Dendritic cell treated with granulocyte-macrophage colony-stimulating factor and Interleukin-4, amounts not matched to agents 40 ng/mL and 50 ng/mL, for 4 days (primary cell): ENCODE results near the gene NRF1.

Experiments used
- H3K27ac Mint-ChIP-seq: one replicate; pipeline ENCODE4 v1.8.0; 2022; ENCODE audit warnings: mild to moderate bottlenecking, mixed read lengths
- H3K27me3 Mint-ChIP-seq: one replicate; pipeline ENCODE4 v1.8.0; 2022; ENCODE audit warnings: mild to moderate bottlenecking, mixed read lengths
- H3K36me3 Mint-ChIP-seq: one replicate; pipeline ENCODE4 v1.8.0; 2022; ENCODE audit warnings: low read depth, mixed read lengths
- H3K4me1 Mint-ChIP-seq: one replicate; pipeline ENCODE4 v1.8.0; 2022; ENCODE audit warnings: low read depth, mixed read lengths
- H3K4me3 Mint-ChIP-seq: one replicate; pipeline ENCODE4 v1.8.0; 2022; ENCODE audit warnings: mild to moderate bottlenecking, moderate library complexity, mixed read lengths
- H3K9me3 Mint-ChIP-seq: one replicate; pipeline ENCODE4 v1.8.0; 2022; ENCODE audit warnings: mixed read lengths
- intact Hi-C: fragments of 100-400 bp; cut with micrococcal nuclease; formaldehyde crosslinking; loops from one replicate; pipeline ENCODE4 v1.15.0; 2022

Gene NRF1

GRCh38 chr7:129773871-129774270 is 162.4 kb downstream of the NRF1 start:
- Mint-ChIP-seq H3K9me3 (no peaks in the 10 kb centered on the region), H3K27ac (no peak overlapping the region), H3K27me3 (peaks cover 93% of the 10 kb centered on the region), H3K36me3 (no peaks in the 10 kb centered on the region), H3K4me3 (no peak overlapping the region), H3K4me1 (peaks cover 18% of the 10 kb centered on the region)
- intact Hi-C loops, result no loop called here

DNA sequence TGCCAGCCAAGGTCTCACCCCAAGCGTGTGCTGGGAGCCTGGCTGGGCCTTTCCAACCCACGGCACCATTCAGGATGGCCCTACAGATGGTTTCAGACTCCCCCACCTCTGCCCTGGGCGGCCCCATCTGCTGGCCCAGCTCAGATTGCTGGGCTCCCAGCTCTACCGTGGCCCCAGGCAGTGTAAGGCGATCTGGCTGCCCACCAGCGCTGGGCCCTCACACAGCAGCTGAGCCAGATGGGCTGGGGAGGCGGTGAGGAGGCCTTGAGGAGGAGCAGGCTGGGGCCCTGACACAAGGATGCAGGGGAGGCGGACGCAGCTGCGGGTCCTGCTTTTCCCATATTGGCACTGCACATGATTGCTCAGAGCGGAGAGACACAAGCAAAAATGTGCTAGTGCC is 162.8 kb downstream of the NRF1 start:
- no peaks in the 10 kb centered on the region for H3K9me3 Mint-ChIP-seq
- no peaks in the 10 kb centered on the region for H3K36me3 Mint-ChIP-seq
- no peak overlapping the region for H3K27ac Mint-ChIP-seq
- peaks cover 93% of the 10 kb centered on the region for H3K27me3 Mint-ChIP-seq
- intact Hi-C loops, result no loop called here
- peaks cover 21% of the 10 kb centered on the region for H3K4me1 Mint-ChIP-seq
- H3K4me3 Mint-ChIP-seq, result no peak overlapping the region

DNA sequence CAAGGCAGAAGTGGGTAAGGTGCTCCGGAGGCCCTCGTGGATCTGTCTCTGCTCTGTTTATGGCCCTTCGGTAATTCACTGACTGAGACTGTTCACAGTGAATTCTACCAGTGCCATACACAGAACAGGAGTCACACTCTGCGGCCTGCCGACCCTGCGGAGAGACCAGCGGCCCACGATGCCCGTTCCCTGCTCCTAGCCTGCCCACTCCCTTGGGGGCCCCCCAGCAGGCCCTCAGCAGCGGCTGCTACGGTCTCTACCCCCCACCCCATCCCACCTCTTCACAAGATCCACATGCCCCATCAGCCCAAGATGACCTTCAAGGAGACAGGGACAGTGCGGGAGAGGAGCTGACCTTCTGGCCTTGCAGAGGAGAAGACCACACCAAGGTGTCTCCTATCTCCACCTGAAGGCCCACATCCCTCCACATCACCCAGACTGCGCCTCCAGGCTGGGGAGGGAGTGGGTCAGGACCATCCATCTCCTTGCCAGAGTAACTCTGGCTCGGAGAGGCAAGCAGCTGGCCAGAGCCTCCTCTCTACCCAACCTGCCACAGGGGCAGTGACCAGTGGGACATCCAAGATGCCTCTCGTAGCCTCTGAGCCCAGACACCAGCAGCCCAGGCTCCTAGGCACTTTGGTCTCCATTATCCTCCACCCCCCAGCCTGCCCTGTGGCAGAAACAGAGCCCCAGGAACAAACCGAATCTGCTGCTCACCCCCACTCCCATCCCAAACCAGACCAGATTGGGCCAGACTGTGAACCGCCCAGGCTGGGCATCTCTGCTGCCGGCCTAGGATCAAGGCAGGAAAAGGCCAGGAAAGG is 163.6 kb downstream of the NRF1 start:
- H3K27ac Mint-ChIP-seq, result no peak overlapping the region
- no peaks in the 10 kb centered on the region for H3K36me3 Mint-ChIP-seq
- no peaks in the 10 kb centered on the region for H3K9me3 Mint-ChIP-seq
- H3K4me3 Mint-ChIP-seq, result no peak overlapping the region
- peaks cover 92% of the 10 kb centered on the region for H3K27me3 Mint-ChIP-seq
- H3K4me1 Mint-ChIP-seq, result peaks cover 21% of the 10 kb centered on the region
- intact Hi-C loops, result no loop called here

DNA sequence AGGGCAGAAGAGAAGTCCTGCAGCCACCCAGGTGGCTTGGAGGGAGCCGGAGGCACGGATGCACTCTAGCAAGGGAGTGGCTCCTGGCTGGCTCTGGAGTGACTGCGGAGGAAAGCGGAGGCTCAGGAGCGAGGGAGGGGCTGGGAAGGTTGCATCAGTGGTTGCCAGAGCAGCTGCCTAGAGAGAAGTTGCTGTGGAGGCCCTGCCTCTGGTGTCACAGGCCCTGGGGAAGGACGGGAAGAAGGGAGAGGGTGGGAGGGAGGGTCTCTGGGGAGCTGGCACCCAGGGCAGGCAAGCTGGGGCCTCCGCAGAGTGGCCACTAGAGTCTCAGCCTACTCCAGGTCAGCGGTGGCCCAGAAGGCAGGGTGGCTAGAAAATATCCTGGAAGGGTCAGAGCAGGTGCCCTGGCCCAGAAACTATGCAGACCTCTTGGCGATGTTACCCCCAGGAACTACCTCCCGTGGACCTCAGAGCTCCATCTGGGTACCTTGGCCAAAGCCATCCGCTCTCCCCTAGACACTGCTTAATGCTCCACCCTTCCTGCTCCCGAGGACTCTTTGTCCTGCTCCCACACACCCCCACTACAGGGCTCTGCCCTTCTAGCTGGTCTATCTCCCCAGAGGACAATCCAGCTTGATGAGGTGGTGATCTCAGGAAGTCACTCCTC is 164.3 kb downstream of the NRF1 start:
- H3K36me3 Mint-ChIP-seq, result no peaks in the 10 kb centered on the region
- H3K9me3 Mint-ChIP-seq, result no peaks in the 10 kb centered on the region
- no peak overlapping the region for H3K4me3 Mint-ChIP-seq
- peaks cover 17% of the 10 kb centered on the region for H3K4me1 Mint-ChIP-seq
- H3K27me3 Mint-ChIP-seq, result peaks cover 91% of the 10 kb centered on the region
- no peak overlapping the region for H3K27ac Mint-ChIP-seq
- intact Hi-C loops, result no loop called here

- intact Hi-C loops, result no loop called here
- Mint-ChIP-seq H3K27me3 (peaks cover 91% of the 10 kb centered on the region), H3K4me3 (no peak overlapping the region), H3K36me3 (no peaks in the 10 kb centered on the region), H3K27ac (no peak overlapping the region), H3K4me1 (peaks cover 17% of the 10 kb centered on the region), H3K9me3 (no peaks in the 10 kb centered on the region)
Measured at GRCh38 chr7:129776362-129776722, 164.8 kb downstream of the NRF1 start.

- no peaks in the 10 kb centered on the region for H3K36me3 Mint-ChIP-seq
- H3K27ac Mint-ChIP-seq, result no peak overlapping the region
- intact Hi-C loops, result no loop called here
- peaks cover 92% of the 10 kb centered on the region for H3K27me3 Mint-ChIP-seq
- no peaks in the 10 kb centered on the region for H3K9me3 Mint-ChIP-seq
- peaks cover 26% of the 10 kb centered on the region for H3K4me1 Mint-ChIP-seq
- no peak overlapping the region for H3K4me3 Mint-ChIP-seq
Measured at GRCh38 chr7:129777195-129777844, 165.8 kb downstream of the NRF1 start.

GRCh38 chr7:129777993-129778769 is 166.7 kb downstream of the NRF1 start:
- H3K36me3 Mint-ChIP-seq, result no peaks in the 10 kb centered on the region
- H3K27ac Mint-ChIP-seq, result no peak overlapping the region
- intact Hi-C loops, result no loop called here
- peaks cover 92% of the 10 kb centered on the region for H3K27me3 Mint-ChIP-seq
- peaks cover 35% of the 10 kb centered on the region for H3K4me1 Mint-ChIP-seq
- H3K4me3 Mint-ChIP-seq, result no peak overlapping the region
- H3K9me3 Mint-ChIP-seq, result no peaks in the 10 kb centered on the region

DNA sequence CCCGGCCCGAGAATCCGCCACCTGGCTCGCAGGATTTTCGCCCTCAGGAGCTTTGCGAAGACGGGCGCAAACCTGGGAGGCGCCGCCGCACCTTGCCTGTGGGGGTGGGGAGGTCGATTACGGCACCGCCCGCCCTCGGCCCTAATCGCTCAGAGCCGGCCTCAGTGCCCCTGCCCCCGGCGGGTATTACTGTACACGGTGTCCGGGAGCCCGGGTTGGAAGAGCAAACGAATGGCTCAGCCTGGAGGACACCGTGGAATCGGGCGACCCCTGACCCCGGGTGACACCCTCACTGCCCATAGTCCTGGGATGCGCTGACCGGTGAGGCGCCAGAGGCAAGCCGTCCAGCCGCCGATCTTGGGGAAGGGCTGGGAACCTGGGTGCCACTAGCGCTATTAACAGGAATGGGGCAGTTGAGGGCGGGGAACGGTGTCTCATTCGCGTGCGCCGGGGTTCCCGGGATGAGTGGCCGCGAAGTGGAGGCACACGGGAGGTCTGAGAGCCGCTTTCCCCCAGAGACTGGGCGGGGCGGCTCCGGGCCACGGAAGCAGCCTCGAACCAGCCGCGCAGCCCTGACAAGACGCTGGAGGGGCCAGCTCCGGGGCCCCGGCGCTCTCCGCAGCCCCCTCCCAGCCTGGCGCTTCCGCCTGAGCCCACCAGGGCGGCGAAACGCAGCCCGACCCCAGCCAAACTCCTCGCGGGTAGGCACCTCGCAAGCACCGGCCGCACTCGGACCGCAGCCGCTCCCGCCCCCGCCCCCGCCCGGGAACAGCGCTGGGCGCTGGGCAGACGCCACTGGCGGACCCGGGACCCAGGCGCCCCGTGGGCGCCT is 167.5 kb downstream of the NRF1 start:
- intact Hi-C loops, result no loop called here
- H3K4me3 Mint-ChIP-seq, result peak overlapping the region; percentile 6
- no peaks in the 10 kb centered on the region for H3K36me3 Mint-ChIP-seq
- H3K9me3 Mint-ChIP-seq, result no peaks in the 10 kb centered on the region
- H3K4me1 Mint-ChIP-seq, result peaks cover 40% of the 10 kb centered on the region
- H3K27ac Mint-ChIP-seq, result no peak overlapping the region
- peaks cover 92% of the 10 kb centered on the region for H3K27me3 Mint-ChIP-seq

DNA sequence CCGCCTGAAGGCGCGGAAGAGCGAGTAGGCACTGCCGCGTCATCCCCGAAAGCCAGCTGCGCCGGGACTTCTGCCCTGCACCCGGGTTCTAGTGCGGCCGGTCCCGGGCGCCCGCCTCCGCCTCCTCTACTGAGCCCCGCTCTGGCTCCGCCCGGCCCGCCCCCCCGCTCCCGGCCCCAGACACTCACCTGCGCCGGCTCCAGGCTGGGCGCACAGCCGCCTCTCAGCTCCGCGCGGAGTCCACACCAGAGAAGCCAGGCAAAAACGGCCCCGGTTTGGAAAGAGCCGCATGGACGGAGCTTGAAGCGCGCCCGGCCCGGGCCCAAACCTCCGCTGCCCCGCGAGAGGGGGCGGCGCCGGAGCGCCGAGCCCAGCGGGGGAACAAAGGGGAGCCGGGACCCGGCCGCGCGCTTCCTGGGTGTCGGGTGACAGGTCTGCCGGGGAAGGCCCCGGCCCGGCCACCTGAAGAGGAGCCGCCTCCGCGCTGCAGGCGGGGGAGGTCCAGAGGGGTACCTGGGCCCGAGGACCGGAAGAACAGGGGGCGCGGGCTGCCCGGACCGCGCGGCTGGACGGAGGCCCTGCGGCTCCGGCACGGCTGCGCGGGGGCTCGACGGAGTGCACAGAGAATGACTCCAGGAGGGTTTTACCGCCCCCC is 168.2 kb downstream of the NRF1 start:
- Mint-ChIP-seq H3K27me3 (peaks cover 92% of the 10 kb centered on the region), H3K27ac (no peak overlapping the region), H3K4me3 (peak overlapping the region; percentile 34), H3K4me1 (peaks cover 45% of the 10 kb centered on the region), H3K36me3 (no peaks in the 10 kb centered on the region), H3K9me3 (no peaks in the 10 kb centered on the region)
- intact Hi-C loops, result no loop called here

DNA sequence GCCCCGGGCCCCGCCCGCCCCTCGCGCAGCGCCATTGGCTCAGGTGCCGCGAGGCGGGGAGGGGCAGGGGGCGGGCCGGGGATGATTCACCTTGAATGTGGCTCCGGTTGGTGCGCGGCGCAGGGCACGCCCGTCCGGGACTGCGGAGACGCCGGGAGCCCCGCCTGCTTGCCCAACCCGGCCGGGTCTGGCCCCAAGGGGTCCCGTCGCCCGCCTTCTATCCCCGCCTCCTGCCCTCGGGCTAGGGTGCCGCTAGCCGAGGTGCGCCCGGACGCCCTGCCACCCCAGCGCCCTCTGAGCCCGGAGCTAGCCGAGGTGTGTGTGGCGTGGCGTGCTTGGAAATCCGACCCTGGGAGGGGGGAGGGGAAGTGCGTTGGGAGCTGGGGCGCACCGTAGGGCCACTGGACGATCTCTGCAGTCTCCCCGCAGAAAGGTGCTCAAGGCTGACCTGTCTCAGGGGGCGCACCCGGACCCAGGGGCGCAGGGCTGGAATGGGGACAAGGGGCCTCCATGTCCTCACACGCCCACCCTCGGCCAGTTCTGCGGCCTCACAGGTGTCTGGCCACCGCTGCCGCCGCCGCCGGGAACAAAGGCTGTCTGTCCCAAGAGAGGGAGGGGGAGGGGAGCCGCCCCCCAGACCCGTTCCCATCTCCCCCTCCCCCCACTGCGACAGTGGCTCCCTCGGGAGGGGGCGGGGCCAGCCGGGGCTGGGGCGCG is 168.9 kb downstream of the NRF1 start:
- intact Hi-C loops, result no loop called here
- peak overlapping the region; percentile 45 for H3K4me3 Mint-ChIP-seq
- H3K36me3 Mint-ChIP-seq, result no peaks in the 10 kb centered on the region
- H3K27me3 Mint-ChIP-seq, result peaks cover 92% of the 10 kb centered on the region
- H3K27ac Mint-ChIP-seq, result no peak overlapping the region
- H3K9me3 Mint-ChIP-seq, result no peaks in the 10 kb centered on the region
- peaks cover 52% of the 10 kb centered on the region for H3K4me1 Mint-ChIP-seq

- Mint-ChIP-seq H3K27me3 (peaks cover 92% of the 10 kb centered on the region), H3K27ac (no peak overlapping the region), H3K36me3 (no peaks in the 10 kb centered on the region), H3K4me3 (peak overlapping the region; percentile 45), H3K4me1 (peaks cover 60% of the 10 kb centered on the region), H3K9me3 (no peaks in the 10 kb centered on the region)
- intact Hi-C loops, result no loop called here
Measured at GRCh38 chr7:129780974-129781927, 169.7 kb downstream of the NRF1 start.
